ENCODE results near the gene DCC. TPM values are rescaled to one million over a fixed set of nuclear protein-coding genes. Genes with fewer than 3 reads are reported as not detected.

The DCC gene
- total RNA-seq, 1 donor from 2014 or later, result 1.0 TPM

- H3K9me3 Mint-ChIP-seq, result peaks cover 16% of the 10 kb centered on the region
- H3K4me1 Mint-ChIP-seq, result peaks cover 9% of the 10 kb centered on the region
- H3K4me3 Mint-ChIP-seq, result no peak overlapping the region
- no peaks in the 10 kb centered on the region for H3K36me3 Mint-ChIP-seq
- TF ChIP-seq CTCF (IDR thresholded peaks at IDR 0.05; ENCODE audit: unreplicated experiment), result no peak
- no peak overlapping the region for H3K27ac Mint-ChIP-seq
- H3K27me3 Mint-ChIP-seq (ENCODE audit: low read depth), result peaks cover 18% of the 10 kb centered on the region
- no peak for DNase-seq (ENCODE audit: low spot score in 2 of 2, unreplicated experiment in 2 of 2)
These were observed 111.9 kb downstream of the DCC start for GRCh38 chr18:52451851-52452250.

GRCh38 chr18:52452427-52452826 lies 112.4 kb downstream of the DCC start:
- H3K4me3 Mint-ChIP-seq, result no peak overlapping the region
- H3K4me1 Mint-ChIP-seq, result peaks cover 9% of the 10 kb centered on the region
- no peak for TF ChIP-seq CTCF (IDR thresholded peaks at IDR 0.05; ENCODE audit: unreplicated experiment)
- no peaks in the 10 kb centered on the region for H3K36me3 Mint-ChIP-seq
- peaks cover 19% of the 10 kb centered on the region for H3K27me3 Mint-ChIP-seq (ENCODE audit: low read depth)
- DNase-seq (ENCODE audit: low spot score in 2 of 2, unreplicated experiment in 2 of 2), result no peak
- H3K9me3 Mint-ChIP-seq, result peaks cover 12% of the 10 kb centered on the region
- no peak overlapping the region for H3K27ac Mint-ChIP-seq

- Mint-ChIP-seq H3K27me3 (ENCODE audit: low read depth) (peaks cover 17% of the 10 kb centered on the region), H3K36me3 (no peaks in the 10 kb centered on the region), H3K9me3 (no peaks in the 10 kb centered on the region), H3K4me3 (no peak overlapping the region), H3K4me1 (no peaks in the 10 kb centered on the region), H3K27ac (no peak overlapping the region)
- TF ChIP-seq CTCF (IDR thresholded peaks at IDR 0.05; ENCODE audit: unreplicated experiment), result no peak
- DNase-seq (ENCODE audit: low spot score in 2 of 2, unreplicated experiment in 2 of 2), result no peak
These were observed 119.9 kb downstream of the DCC start for GRCh38 chr18:52459890-52460289.

- no peaks in the 10 kb centered on the region for H3K9me3 Mint-ChIP-seq
- H3K4me3 Mint-ChIP-seq, result no peak overlapping the region
- H3K27ac Mint-ChIP-seq, result no peak overlapping the region
- no peak for DNase-seq (ENCODE audit: low spot score in 2 of 2, unreplicated experiment in 2 of 2)
- H3K27me3 Mint-ChIP-seq (ENCODE audit: low read depth), result peaks cover 23% of the 10 kb centered on the region
- no peaks in the 10 kb centered on the region for H3K4me1 Mint-ChIP-seq
- no peak for TF ChIP-seq CTCF (IDR thresholded peaks at IDR 0.05; ENCODE audit: unreplicated experiment)
- no peaks in the 10 kb centered on the region for H3K36me3 Mint-ChIP-seq
These were observed 122.9 kb downstream of the DCC start for GRCh38 chr18:52462853-52463252.

GRCh38 chr18:52465391-52465790 lies 125.4 kb downstream of the DCC start:
- Mint-ChIP-seq H3K9me3 (no peaks in the 10 kb centered on the region), H3K36me3 (no peaks in the 10 kb centered on the region), H3K4me1 (no peaks in the 10 kb centered on the region), H3K4me3 (no peak overlapping the region), H3K27ac (no peak overlapping the region), H3K27me3 (ENCODE audit: low read depth) (peaks cover 27% of the 10 kb centered on the region)
- TF ChIP-seq CTCF (IDR thresholded peaks at IDR 0.05; ENCODE audit: unreplicated experiment), result no peak
- DNase-seq (ENCODE audit: low spot score in 2 of 2, unreplicated experiment in 2 of 2), result no peak

GRCh38 chr18:52468496-52468895 lies 128.5 kb downstream of the DCC start:
- Mint-ChIP-seq H3K27ac (no peak overlapping the region), H3K9me3 (no peaks in the 10 kb centered on the region), H3K4me3 (no peak overlapping the region), H3K36me3 (no peaks in the 10 kb centered on the region), H3K27me3 (ENCODE audit: low read depth) (peaks cover 46% of the 10 kb centered on the region), H3K4me1 (no peaks in the 10 kb centered on the region)
- TF ChIP-seq CTCF (IDR thresholded peaks at IDR 0.05; ENCODE audit: unreplicated experiment), result no peak
- DNase-seq (ENCODE audit: low spot score in 2 of 2, unreplicated experiment in 2 of 2), result no peak
